Loucy (cell line): ENCODE measurements around the gene PIGR.

Experiments
- H2AFZ ChIP-seq: fragments of 200-600 bp; sonication (generic); 2 replicates; pipeline ENCODE4 v1.6.0; 2016; ENCODE audit warnings: antibody characterized with exemption, mild to moderate bottlenecking, low read length, moderate library complexity
- H3F3A ChIP-seq: fragments of 200-600 bp; 2 replicates; pipeline ENCODE4 v1.6.0; 2016; ENCODE audit warnings: antibody characterized with exemption, low read depth, mild to moderate bottlenecking
- H3K27me3 ChIP-seq: fragments of 200-600 bp; sonication (generic); 2 replicates; pipeline ENCODE4 v1.6.1; 2014; ENCODE audit warnings: low read length, mild to moderate bottlenecking; ENCODE audit not compliant: insufficient read depth, poor library complexity, severe bottlenecking
- H3K36me3 ChIP-seq: fragments of 200-600 bp; sonication (generic); 2 replicates; pipeline ENCODE4 v1.6.1; 2016; ENCODE audit warnings: low read length; ENCODE audit not compliant: insufficient read depth
- H3K4me1 ChIP-seq: fragments of 200-600 bp; sonication (generic); 2 replicates; pipeline ENCODE4 v1.5.1; 2014; ENCODE audit warnings: low read length, mild to moderate bottlenecking; ENCODE audit not compliant: insufficient read depth, poor library complexity, severe bottlenecking
- H3K4me2 ChIP-seq: fragments of 200-600 bp; sonication (generic); 2 replicates; pipeline ENCODE4 v1.6.0; 2014; ENCODE audit warnings: antibody characterized with exemption, low read length, low read depth, mild to moderate bottlenecking; ENCODE audit not compliant: poor library complexity, severe bottlenecking
- H3K4me3 ChIP-seq: fragments of 200-600 bp; sonication (generic); 2 replicates; pipeline ENCODE4 v1.5.1; 2014; ENCODE audit warnings: low read length, mild to moderate bottlenecking, mixed read lengths; ENCODE audit not compliant: poor library complexity, severe bottlenecking
- H3K79me2 ChIP-seq: fragments of 200-600 bp; sonication (generic); 2 replicates; pipeline ENCODE4 v1.6.1; 2014; ENCODE audit warnings: low read length; ENCODE audit not compliant: insufficient read depth
- H3K9ac ChIP-seq: fragments of 200-600 bp; sonication (generic); 2 replicates; pipeline ENCODE4 v1.6.0; 2014; ENCODE audit warnings: mild to moderate bottlenecking, low read depth, low read length, moderate library complexity; ENCODE audit not compliant: poor library complexity, severe bottlenecking
- H3K9me2 ChIP-seq: fragments of 200-600 bp; sonication (generic); replicated peaks from 2 replicates; pipeline ENCODE4 v1.6.1; 2016; ENCODE audit warnings: low read depth, low read length, mixed read lengths
- H3K9me3 ChIP-seq: fragments of 200-600 bp; sonication (generic); 2 replicates; pipeline ENCODE4 v1.6.1; 2014; ENCODE audit warnings: mild to moderate bottlenecking, antibody characterized with exemption, low read length, low read depth; ENCODE audit not compliant: insufficient read depth
- H4K20me1 ChIP-seq: fragments of 200-600 bp; sonication (generic); 2 replicates; pipeline ENCODE4 v1.6.0; 2014; ENCODE audit warnings: antibody characterized with exemption, low read length, mild to moderate bottlenecking; ENCODE audit not compliant: insufficient read depth, poor library complexity, severe bottlenecking
- CTCF ChIP-seq: fragments of 200-600 bp; sonication (generic); conservative IDR thresholded peaks from 2 replicates; pipeline ENCODE4 v1.5.1; 2014; ENCODE audit warnings: mild to moderate bottlenecking, antibody characterized with exemption, low read length
- EZH2phosphoT487 ChIP-seq: fragments of 200-600 bp; IDR thresholded peaks from 2 replicates; pipeline ENCODE4 v1.6.1; 2018; ENCODE audit warnings: antibody characterized with exemption, mild to moderate bottlenecking, moderate library complexity, borderline replicate concordance

PIGR gene

GRCh38 chr1:206949641-206950040 lies 3.4 kb upstream of the PIGR start:
- no peaks in the 10 kb centered on the region for H4K20me1 ChIP-seq
- no peaks in the 10 kb centered on the region for H3K79me2 ChIP-seq
- no peaks in the 10 kb centered on the region for H3F3A ChIP-seq
- H3K4me3 ChIP-seq, result no peak overlapping the region
- H3K9me3 ChIP-seq, result no peaks in the 10 kb centered on the region
- no peaks in the 10 kb centered on the region for H3K36me3 ChIP-seq
- no peaks in the 10 kb centered on the region for H3K27me3 ChIP-seq
- TF ChIP-seq EZH2phosphoT487, result no peak
- TF ChIP-seq CTCF, result no peak
- no peak overlapping the region for H2AFZ ChIP-seq
- H3K9ac ChIP-seq, result no peak overlapping the region
- no peaks in the 10 kb centered on the region for H3K9me2 ChIP-seq
- no peak overlapping the region for H3K4me2 ChIP-seq
- no peaks in the 10 kb centered on the region for H3K4me1 ChIP-seq

- Histone ChIP-seq H3K4me2 (no peak overlapping the region), H2AFZ (no peak overlapping the region), H3K9me3 (no peaks in the 10 kb centered on the region), H3K9me2 (no peaks in the 10 kb centered on the region), H3F3A (no peaks in the 10 kb centered on the region), H3K9ac (no peak overlapping the region), H3K4me3 (no peak overlapping the region), H4K20me1 (no peaks in the 10 kb centered on the region), H3K27me3 (no peaks in the 10 kb centered on the region), H3K79me2 (no peaks in the 10 kb centered on the region), H3K4me1 (no peaks in the 10 kb centered on the region), H3K36me3 (no peaks in the 10 kb centered on the region)
- TF ChIP-seq CTCF, result no peak
- TF ChIP-seq EZH2phosphoT487, result no peak
Measured at GRCh38 chr1:206949208-206949607, 2.9 kb upstream of the PIGR start.

- no peak overlapping the region for H3K4me3 ChIP-seq
- H3K9ac ChIP-seq, result no peak overlapping the region
- H3F3A ChIP-seq, result no peaks in the 10 kb centered on the region
- H3K9me2 ChIP-seq, result no peaks in the 10 kb centered on the region
- no peaks in the 10 kb centered on the region for H3K36me3 ChIP-seq
- no peaks in the 10 kb centered on the region for H3K79me2 ChIP-seq
- no peaks in the 10 kb centered on the region for H4K20me1 ChIP-seq
- no peaks in the 10 kb centered on the region for H3K4me1 ChIP-seq
- H3K27me3 ChIP-seq, result no peaks in the 10 kb centered on the region
- no peaks in the 10 kb centered on the region for H3K9me3 ChIP-seq
- no peak for TF ChIP-seq EZH2phosphoT487
- no peak for TF ChIP-seq CTCF
- no peak overlapping the region for H2AFZ ChIP-seq
- no peak overlapping the region for H3K4me2 ChIP-seq
Measured at GRCh38 chr1:206947255-206947654, 989 bp upstream of the PIGR start.
